Kidney (tissue), 14 donors: ENCODE measurements around the gene SNX9. TPM values are rescaled to one million over a fixed set of nuclear protein-coding genes. Genes with fewer than 3 reads are reported as not detected.
A peak's percentile ranks its signal among the peaks of the same experiment; 100 is the strongest.

ENCODE experiments used
- DNase-seq, 5 donors: peaks; one replicate each; pipeline ENCODE4 v3.0.0-alpha.2; 2013 to 2020
- FAIRE-seq: peaks from 2 replicates; lab custom pipeline; 2012; peaks lifted over from hg19 to GRCh38; lab: Jason Lieb, UNC
- H3K27ac ChIP-seq, 2 donors: one replicate each; pipeline ENCODE4 v1.7.0; 2013; ENCODE audit warnings: low read depth in 2 of 2, low read length in 2 of 2, inconsistent platforms in 1 of 2
- H3K27me3 ChIP-seq: one replicate; pipeline ENCODE4 v1.7.1; 2013; ENCODE audit warnings: low read length, inconsistent platforms; ENCODE audit not compliant: control insufficient read depth, insufficient read depth
- H3K36me3 ChIP-seq, 3 donors: one replicate each; pipeline versions ENCODE4 v1.7.0 to v1.7.1; 2013; ENCODE audit warnings: low read length in 3 of 3, control low read depth in 1 of 3, inconsistent platforms in 1 of 3; ENCODE audit not compliant: insufficient read depth in 3 of 3, control insufficient read depth in 2 of 3
- H3K4me1 ChIP-seq, 3 donors: one replicate each; pipeline versions ENCODE4 v1.7.0 to v1.7.1; 2013; ENCODE audit warnings: low read length in 3 of 3, inconsistent platforms in 1 of 3, low read depth in 1 of 3; ENCODE audit not compliant: control insufficient read depth in 2 of 3, insufficient read depth in 2 of 3
- H3K4me3 ChIP-seq, 3 donors: one replicate each; pipeline versions ENCODE4 v1.7.0 to v1.8.1; 2013; ENCODE audit warnings: low read length in 3 of 3, control low read depth in 1 of 3, inconsistent platforms in 1 of 3
- H3K9ac ChIP-seq, 3 donors: one replicate each; pipeline versions ENCODE4 v1.7.0 to v1.7.1; 2013; ENCODE audit warnings: low read length in 3 of 3, control low read depth in 1 of 3, inconsistent platforms in 1 of 3
- H3K9me3 ChIP-seq, 3 donors: one replicate each; pipeline versions ENCODE4 v1.7.0 to v1.7.1; 2013; ENCODE audit warnings: low read length in 3 of 3, control low read depth in 1 of 3, inconsistent platforms in 1 of 3; ENCODE audit not compliant: control insufficient read depth in 2 of 3, insufficient read depth in 1 of 3
- CTCF ChIP-seq: IDR thresholded peaks from 3 replicates; pipeline ENCODE4 v1.5.1; 2012; ENCODE audit warnings: mild to moderate bottlenecking, moderate library complexity, borderline replicate concordance; ENCODE audit not compliant: insufficient read depth; ENCODE audit errors: extremely low read depth
- intact Hi-C: fragments of 100-400 bp; cut with DNase I; formaldehyde crosslinking; loops from one replicate; pipeline ENCODE4 v1.11.1; 2022
- polyA plus RNA-seq: library from polyadenylated mRNA; stranded (reverse); fragments of 350-450 nt; fragmentation: Illumina TruSeq; extraction: RNeasy Lipid Tissue Mini Kit (QIAGEN cat#74804); gene quantifications from one replicate; pipeline ENCODE4 v1.2.3, GENCODE V29; 2014; ENCODE audit warnings: low read depth, low replicate concordance; ENCODE audit not compliant: insufficient read depth
- total RNA-seq: library from RNA; stranded (reverse); fragmentation: NEBNext Ultra II Directional; extraction: Animal tissue kit (Norgen Biotek cat#: 25700); gene quantifications from one replicate; pipeline ENCODE4 v1.2.1, GENCODE V29; 2021
- donor health status: control.
- donor health status: control.
- donor health status: control.
- donor health status: control.
- donor health status: control.
- donor health status: DM: yes; HTN: yes; CAD: no.
- donor health status: Normal renal cell carcinoma (clear cell type).

Gene SNX9
- total and polyA plus RNA-seq, 2 donors from 2014 or later: 25.2 to 49.3 TPM

- FAIRE-seq: no peak
- Histone ChIP-seq H3K9ac (no peak overlapping the region), H3K27ac (no peak overlapping the region), H3K27me3 (no peaks in the 10 kb centered on the region), H3K4me3 (no peak overlapping the region), H3K9me3 (no peaks in the 10 kb centered on the region), H3K36me3 (peaks cover 0 to 12% (median 6%) of the 10 kb centered on the region in 3 donors), H3K4me1 (peaks cover 0 to 3% (median 0%) of the 10 kb centered on the region in 3 donors)
- intact Hi-C loops: no loop called here
- DNase-seq: peak in 1 of 5 donors; percentile 28
- no peak for TF ChIP-seq CTCF
Measured at GRCh38 chr6:157881342-157881741, 58.3 kb downstream of the SNX9 start.

GRCh38 chr6:157884756-157885155, 61.7 kb downstream of the SNX9 start:
- no peak for DNase-seq

GRCh38 chr6:157885211-157885788, 62.3 kb downstream of the SNX9 start:
- DNase-seq (no peak), FAIRE-seq (no peak)
- Histone ChIP-seq H3K27me3 (no peaks in the 10 kb centered on the region), H3K36me3 (peaks cover 0 to 4% (median 0%) of the 10 kb centered on the region in 3 donors), H3K4me1 (no peaks in the 10 kb centered on the region), H3K9ac (no peak overlapping the region), H3K9me3 (no peaks in the 10 kb centered on the region), H3K27ac (no peak overlapping the region), H3K4me3 (no peak overlapping the region)
- intact Hi-C loops: no loop called here
- TF ChIP-seq CTCF: no peak

More at GRCh38 chr6:157884756-157885155, 61.7 kb downstream of the SNX9 start:
- Histone ChIP-seq H3K9me3 (no peaks in the 10 kb centered on the region), H3K27me3 (no peaks in the 10 kb centered on the region), H3K4me3 (no peak overlapping the region), H3K4me1 (no peaks in the 10 kb centered on the region), H3K27ac (no peak overlapping the region), H3K36me3 (peaks cover 0 to 4% (median 0%) of the 10 kb centered on the region in 3 donors), H3K9ac (no peak overlapping the region)
- FAIRE-seq: no peak
- intact Hi-C loops: no loop called here
- TF ChIP-seq CTCF: no peak
